Choroid plexus epithelial cell (primary cell): ENCODE measurements around the gene KCNQ2.

Experiments
- DNase-seq: peaks from one replicate; pipeline ENCODE4 v3.0.0-alpha.2; 2010; ENCODE audit warnings: low read depth
- H3K4me3 ChIP-seq: 2 replicates; pipeline ENCODE4 v1.5.1; 2011; ENCODE audit warnings: low read depth, mild to moderate bottlenecking, control low read depth, low read length, moderate library complexity
- TF ChIP-seq, protein P1 (sequence below): conservative IDR thresholded peaks from 2 replicates; pipeline ENCODE4 v1.5.1; 2011; ENCODE audit warnings: low read depth, mild to moderate bottlenecking, control low read depth, inconsistent platforms, low read length, moderate library complexity

The KCNQ2 gene

DNA sequence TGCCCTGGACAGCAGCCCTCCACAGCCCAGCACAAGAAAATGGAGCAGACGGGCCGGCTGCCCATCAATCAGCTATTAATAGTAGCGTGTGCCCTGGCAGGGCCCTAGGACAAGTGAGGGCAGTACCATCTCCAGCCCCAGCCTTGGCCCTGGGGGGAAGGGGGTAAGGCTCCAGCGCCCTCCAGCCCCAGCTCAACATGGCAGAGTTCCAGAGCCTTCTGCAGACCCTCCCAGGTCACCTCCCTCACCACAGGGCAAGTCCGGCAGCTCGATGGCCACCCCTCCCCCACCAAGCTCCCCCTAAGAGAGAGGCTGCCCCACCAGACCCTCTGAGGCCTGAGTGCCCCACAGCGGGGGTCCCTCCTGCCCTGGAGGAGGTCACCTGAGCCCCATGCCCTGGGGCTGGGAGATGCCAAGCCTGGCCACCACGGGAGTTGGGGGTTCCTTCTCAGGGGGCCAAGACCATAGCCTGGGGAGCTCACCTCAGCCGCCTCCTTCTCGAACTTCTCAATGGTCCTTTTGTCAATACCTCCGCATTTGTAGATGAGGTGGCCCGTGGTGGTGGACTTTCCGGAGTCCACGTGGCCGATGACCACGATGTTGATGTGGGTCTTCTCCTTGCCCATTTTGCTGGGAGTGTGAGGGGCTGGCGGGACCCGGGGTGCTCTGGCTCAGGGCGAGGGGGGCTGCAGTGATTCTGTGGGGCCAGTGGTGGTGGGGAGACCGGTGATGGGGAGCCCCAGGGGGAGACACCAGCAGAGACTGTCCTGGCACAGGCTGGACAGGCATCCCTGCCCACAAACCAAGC is 24.9 kb upstream of the KCNQ2 start:
- no peak overlapping the region for H3K4me3 ChIP-seq
- TF ChIP-seq, protein P1, sequence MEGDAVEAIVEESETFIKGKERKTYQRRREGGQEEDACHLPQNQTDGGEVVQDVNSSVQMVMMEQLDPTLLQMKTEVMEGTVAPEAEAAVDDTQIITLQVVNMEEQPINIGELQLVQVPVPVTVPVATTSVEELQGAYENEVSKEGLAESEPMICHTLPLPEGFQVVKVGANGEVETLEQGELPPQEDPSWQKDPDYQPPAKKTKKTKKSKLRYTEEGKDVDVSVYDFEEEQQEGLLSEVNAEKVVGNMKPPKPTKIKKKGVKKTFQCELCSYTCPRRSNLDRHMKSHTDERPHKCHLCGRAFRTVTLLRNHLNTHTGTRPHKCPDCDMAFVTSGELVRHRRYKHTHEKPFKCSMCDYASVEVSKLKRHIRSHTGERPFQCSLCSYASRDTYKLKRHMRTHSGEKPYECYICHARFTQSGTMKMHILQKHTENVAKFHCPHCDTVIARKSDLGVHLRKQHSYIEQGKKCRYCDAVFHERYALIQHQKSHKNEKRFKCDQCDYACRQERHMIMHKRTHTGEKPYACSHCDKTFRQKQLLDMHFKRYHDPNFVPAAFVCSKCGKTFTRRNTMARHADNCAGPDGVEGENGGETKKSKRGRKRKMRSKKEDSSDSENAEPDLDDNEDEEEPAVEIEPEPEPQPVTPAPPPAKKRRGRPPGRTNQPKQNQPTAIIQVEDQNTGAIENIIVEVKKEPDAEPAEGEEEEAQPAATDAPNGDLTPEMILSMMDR, result no peak
- no peak for DNase-seq

DNA sequence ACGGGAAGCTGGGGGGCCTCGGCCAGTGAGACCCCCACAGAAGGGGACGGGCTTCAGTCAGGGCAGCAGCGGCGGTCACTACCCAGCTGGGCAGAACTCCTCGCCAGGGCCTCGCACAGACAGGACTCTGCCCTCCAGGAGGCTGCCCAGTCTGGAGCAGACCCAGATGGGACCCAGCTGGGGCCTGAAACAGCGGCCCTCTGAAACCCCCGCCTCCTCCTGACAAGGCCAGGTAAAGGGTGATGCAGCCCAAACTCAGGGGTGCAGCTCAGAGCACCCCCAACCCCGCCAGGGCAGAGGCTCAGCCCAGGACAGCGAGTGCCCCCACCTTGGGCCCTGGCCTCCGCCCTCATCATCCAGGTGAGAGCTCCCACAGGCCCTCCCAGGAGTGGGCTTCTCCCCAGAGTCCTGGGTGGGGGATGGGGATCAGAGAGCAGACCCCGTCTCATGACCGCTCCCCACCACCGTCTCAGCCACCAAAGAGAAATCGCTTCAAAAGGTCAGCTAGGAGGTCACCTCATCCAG is 24.2 kb upstream of the KCNQ2 start:
- DNase-seq, result no peak
- H3K4me3 ChIP-seq, result no peak overlapping the region
- TF ChIP-seq, protein P1, result no peak

DNA sequence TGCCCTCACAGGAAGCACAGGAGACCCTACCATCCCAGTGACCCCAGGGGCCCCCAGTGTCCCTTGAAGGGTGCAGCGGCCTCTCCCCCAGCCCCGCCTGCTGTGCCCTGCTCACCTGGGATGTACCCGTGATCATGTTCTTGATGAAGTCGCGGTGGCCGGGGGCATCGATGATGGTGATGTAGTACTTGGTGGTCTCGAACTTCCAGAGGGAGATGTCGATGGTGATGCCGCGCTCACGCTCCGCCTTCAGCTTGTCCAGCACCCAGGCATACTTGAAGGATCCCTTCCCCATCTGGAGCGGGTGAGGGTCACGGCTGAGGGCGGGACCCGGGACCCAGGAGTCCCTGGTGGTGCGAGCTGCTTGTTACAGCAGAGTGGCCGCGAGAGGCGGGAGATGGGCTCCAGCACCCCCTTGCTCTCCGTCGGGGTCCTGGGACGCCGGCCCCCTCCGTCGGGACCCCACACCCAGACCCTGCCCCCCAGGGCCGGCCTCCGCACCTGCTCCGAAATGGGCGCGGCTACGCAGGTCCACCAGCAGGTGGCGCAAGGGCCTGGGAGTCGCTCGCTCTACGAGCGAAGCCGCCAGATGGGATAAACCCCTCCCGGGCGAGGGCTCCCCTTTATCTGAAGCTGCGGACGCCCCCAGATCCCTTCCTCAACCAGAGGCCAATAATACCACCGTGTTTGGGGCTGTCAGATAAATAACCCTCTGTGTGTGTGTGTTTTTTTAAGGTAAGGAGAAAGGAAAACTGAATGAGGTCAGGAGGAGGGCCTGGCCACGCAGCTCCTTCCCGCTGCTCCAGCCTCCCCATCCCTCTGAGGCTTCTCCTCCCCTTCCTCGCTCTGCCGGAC is 23.5 kb upstream of the KCNQ2 start:
- peak overlapping the region; percentile 30 for H3K4me3 ChIP-seq
- DNase-seq, result peak; percentile 44
- TF ChIP-seq, protein P1, result peak; percentile 82

DNA sequence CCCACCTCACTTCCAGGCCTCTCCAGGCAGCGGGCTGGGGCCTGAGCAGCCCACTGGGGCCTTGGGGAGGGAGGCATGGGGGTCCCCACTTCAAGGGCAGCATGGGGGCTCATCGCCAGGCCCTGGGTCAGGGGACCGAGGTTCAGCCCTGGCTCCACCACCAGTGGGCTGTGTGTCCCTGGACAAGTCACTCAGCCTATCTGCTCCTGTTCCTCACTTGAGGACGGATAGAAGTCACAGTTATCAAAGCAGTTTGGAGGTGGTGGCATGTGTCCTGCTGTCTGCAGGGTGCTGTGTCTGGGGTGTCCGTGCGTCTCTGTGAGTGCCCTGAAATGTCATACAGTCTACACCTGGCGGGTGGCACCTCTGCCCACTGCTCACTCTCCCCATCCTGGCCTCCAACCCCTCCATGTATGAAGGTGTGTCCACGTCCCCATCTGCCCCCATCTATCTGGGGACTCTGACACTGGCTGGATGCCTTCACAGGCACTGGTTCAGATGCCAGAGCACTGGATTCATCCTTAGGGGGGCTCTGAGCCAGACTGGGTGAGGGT is 22.8 kb upstream of the KCNQ2 start:
- no peak overlapping the region for H3K4me3 ChIP-seq
- DNase-seq, result no peak

DNA sequence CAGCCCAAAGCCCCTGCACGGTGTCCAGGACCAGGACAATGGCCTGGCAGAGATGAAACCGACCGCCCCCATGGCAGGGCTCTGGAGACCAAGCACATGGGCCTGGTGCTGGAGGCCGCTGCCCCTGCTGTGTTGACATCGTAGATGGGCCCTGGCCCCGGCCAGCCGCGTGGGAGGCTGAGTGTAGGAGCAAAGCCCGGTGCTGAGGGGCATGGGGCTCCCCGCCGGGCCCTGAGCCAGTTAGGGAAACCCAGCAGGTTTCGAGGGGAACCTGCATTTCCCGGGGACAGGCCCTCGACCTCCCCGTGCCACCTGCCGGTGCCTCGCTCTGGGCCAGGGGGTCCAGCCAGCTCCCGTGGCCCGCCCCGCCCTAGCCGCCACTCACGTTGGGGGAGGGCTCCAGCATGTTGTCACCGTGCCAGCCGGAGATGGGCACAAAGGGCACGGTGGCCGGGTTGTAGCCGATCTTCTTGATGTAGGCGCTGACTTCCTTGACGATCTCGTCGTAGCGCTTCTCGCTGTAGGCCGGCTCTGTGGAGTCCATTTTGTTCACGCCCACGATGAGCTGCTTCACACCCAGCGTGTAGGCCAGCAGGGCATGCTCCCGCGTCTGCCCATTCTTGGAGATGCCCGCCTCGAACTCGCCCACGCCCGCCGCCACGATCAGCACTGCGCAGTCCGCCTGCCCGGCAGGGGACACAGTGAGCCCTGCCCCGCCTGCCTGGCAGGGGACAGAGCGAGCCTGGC is 22.1 kb upstream of the KCNQ2 start:
- no peak overlapping the region for H3K4me3 ChIP-seq
- TF ChIP-seq, protein P1, result no peak
- no peak for DNase-seq

More for the DNA sequence above, 22.8 kb upstream of the KCNQ2 start:
- TF ChIP-seq, protein P1, result no peak

DNA sequence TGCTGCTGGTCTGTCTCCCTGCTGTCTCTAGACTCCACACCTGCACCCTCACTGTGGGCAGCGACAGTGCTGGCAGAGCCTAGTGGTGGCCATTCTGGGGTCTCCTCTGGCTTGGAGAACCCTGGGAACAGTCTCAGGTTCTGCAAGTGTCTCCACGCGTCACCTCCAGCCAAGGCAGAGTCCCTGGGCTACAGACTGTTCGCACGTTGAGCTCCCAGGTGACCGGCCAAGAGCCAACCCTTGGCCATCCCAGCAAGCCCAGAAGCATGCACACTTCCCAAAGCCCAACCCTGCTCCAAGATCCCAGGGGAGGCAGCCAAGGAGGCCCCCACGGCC is 21.6 kb upstream of the KCNQ2 start:
- no peak overlapping the region for H3K4me3 ChIP-seq
- DNase-seq, result no peak
- TF ChIP-seq, protein P1, result no peak
